SKM-1 treated with dmso at 0.1 percent for 144 hours (cell line): ENCODE data around the gene CELF5.
"Not testable (repeated sequence)": the region's sequence is repeated elsewhere in the genome, so short reads cannot be mapped to it uniquely, and the experiment has no call there.

Experiments used
- DNase-seq: peaks from one replicate; lab custom pipeline; 2025; ENCODE audit not compliant: unreplicated experiment; lab: John Stamatoyannopoulos, UW

The CELF5 gene

DNA sequence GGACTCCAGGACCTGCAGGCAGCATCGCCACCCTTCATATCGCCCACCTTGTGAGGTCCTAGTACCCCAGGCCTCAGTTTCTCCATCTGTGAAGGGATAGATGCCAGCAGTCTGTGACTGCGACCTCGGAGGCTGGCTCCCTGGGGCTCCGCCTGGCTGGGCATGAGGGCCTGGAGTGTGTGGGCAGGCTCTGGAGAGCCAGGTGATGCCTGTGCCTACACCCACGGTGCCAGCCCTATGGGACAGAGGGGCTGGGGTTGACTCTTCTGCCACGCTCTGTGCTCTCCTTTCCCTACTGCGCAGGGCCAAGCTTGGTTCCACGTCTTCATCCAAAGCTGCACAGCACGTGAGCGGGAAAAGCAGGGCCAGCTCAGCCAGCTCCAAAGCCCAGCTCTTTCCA is 115.9 kb downstream of the CELF5 start:
- no peak for DNase-seq

DNA sequence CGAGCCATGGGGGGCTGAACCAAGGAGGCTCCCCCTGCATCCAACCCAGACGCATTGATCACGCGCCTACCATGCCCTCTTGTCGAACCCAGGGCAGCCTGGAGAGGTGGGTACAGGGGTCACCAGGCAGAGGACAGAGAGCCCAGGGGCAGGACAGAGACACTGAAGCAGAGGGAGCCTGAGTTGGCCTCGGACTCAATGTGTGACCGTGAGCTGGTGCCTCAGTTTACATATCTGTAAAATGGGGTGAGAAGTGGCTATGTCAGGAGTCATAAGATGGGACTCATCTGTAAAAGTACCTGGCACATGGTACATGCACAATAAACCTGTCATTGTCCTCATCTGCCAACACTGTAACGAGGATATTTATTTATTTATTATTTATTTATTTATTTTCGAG is 117.8 kb downstream of the CELF5 start:
- DNase-seq: no peak

DNA sequence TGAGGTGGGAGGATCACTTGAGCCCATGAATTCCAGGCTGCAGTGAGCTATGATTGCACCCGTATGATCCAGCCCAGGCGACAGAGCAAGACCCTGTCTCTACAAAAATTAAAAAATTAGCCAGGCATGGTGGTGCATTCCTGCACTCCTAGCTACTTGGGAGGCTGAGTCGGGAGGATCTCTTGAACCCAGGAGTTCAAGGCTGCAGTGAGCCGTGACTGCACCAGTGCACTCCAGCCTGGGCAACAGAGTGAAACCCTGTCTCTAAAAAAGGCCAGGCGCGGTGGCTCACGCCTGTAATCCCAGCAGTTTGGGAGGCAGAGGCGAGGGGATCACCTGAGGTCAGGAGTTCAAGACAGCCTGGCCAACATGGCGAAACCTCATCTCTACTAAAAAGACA is 118.5 kb downstream of the CELF5 start:
- not testable (repeated sequence) for DNase-seq

DNA sequence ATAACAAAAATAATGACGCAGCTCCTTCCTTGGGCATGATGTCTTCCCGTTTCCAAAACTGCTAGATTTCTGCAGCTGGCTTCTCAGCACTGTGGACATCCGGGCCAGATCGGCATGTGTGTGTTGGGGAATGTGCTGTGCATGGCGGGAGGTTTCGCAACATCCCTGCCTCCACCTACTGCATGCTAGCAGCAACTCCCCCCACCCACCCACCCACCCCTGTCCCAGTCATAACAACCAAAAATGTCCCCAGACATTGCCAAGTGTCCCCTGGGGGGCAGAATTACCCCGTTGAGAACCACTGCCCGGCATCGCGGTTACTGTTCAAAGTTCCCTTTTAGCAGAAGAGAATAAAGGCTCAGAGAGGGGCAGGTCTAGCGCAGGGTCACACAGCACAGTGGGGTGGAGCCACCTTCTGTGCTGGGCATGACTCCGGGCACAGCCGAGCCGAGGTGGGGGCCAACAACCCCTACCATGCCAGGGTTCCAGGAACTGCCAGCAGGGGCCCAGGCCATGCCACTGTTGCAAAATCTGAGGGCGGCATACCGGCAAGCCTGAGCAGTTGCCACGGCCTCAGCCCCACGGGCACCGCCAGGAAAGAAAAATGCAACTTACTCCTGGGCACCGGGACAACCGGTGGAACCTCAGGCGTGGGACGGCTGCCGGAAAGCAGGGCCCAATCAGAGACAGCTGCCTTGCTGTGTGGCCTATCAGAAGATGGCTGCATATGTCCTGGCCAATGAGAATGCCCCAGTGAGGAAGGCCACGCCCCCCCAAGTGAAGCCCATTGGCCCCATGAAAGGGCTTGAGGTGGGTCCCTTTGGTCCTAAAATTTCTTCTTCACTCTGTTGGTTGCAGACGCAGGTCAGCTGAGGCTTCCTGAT is 119.4 kb downstream of the CELF5 start:
- DNase-seq: peak; percentile 82

DNA sequence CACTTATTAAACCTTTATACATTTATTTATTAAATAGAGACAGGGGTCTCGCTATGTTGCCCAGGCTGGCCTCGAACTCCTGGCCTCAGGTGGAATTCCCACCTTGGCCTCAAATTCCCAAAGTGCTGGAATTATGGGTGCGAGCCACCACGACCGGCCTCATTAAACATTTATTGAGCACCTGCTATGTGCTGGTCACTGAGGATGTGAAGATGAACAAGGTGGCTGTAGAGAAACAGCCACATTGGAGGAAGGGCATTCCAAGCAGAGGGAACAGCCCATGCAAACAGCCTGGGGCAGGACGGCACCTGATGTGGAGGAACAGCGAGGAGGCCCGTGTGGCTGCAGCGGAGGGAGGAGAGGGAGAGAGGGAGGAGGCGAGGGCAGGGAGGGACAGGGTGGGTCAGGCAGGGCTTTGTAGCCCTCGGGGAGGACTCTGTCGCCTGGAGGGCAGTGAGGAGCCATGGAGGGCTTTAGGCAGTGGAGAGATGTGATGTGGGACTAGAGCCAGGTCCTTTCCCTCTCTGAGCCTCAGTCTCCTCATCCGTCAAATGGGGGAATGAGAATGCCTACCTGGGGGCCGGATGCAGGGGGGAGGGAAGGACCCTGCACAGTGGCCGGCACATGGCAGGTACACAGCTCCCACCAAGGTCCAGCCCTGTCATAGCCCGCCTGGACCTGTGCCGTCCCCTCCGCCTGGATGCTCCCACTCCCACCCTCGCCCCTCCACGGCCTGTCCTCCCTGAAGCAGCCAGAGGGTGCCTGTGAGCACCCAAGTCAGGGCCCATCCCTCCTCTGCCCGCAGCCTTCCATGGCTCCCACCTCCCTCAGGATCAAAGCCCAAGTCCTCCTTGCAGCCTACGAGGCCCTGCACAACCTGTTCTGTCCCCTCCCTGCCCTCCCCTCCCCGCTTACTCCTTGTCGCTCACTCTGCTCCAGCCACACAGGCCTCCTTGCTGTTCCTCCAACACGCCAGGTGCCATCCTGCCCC is 120.4 kb downstream of the CELF5 start:
- no peak for DNase-seq

DNA sequence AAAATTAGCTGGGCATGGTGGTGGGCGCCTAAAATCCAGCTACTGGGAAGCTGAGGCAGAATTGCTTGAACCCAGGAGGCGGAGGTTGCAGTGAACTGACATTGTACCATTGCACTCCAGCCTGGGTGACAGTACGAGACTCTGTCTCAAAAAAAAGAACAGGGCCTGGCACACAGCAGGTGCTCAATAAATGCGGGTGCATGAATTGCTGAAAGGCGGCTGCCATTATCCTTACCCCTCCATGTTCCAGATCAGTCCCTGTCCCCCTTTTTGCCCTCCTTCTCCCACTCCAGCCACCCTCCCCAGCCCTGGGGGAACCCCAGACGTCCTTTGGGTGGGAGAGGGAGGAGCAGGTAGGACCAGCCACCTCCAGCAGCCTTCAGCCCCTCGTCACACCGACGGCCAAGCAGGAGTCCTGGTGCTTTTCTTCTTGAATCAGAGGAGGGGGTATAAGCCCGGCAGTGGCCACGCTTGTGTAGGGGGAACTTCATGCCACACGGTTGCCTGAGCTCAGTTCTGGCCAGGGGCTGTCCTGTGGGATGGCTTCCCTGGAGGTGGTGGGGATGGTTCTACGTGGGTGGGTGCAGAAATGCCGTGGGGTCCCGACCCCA is 121.5 kb downstream of the CELF5 start:
- DNase-seq: no peak
